ENCODE data around the gene PSMG4.

PSMG4 gene

DNA sequence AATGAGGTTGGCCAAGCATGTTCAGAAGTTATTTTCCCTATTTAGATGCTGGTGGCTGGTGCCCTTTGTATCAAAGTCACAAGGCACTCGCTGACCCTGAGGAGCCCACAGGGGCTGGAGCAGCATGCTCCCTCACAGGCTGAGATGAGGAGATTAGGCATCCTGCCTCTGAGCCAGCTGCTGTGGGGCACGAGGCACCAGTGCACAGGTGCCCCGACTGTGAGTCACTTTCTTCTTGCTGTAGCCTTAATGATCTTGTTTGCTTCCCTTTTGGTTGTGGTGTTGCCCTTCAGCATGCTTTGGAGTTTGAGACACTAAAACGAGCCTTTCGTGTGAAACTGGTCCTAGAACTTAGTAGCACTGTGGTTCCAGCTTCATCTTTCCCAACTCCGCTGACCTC lies 4.3 kb downstream of the PSMG4 start:
- no peak overlapping the region for H3K4me2 ChIP-seq (ENCODE audit: low read length)
- peaks cover 10% of the 10 kb centered on the region for H3K36me3 ChIP-seq (replicated peaks; ENCODE audit: low read depth, low read length)
- H2AFZ ChIP-seq (ENCODE audit: low read depth, low read length): no peak overlapping the region
- no peaks in the 10 kb centered on the region for H3K9me3 ChIP-seq (ENCODE audit: insufficient read depth, low read length)
- H3K27me3 ChIP-seq (ENCODE audit: low read depth, low read length): no peaks in the 10 kb centered on the region
- no peak for TF ChIP-seq CTCF (IDR thresholded peaks at IDR 0.05; ENCODE audit: low read depth, low read length)
- TF ChIP-seq EZH2phosphoT487 (IDR thresholded peaks at IDR 0.05; ENCODE audit: low read depth): no peak
- no peak overlapping the region for H3K4me3 ChIP-seq (ENCODE audit: low read length)
- H4K20me1 ChIP-seq (ENCODE audit: insufficient read depth, low read length): no peaks in the 10 kb centered on the region; the same call in 1 of the 2 replicates
- H3K4me1 ChIP-seq (ENCODE audit: low read length): peaks cover 10% of the 10 kb centered on the region
- H3K9ac ChIP-seq (ENCODE audit: low read length): no peak overlapping the region
- peaks cover 72% of the 10 kb centered on the region for H3K79me2 ChIP-seq (ENCODE audit: low read length)
- H3K27ac ChIP-seq (ENCODE audit: low read length): no peak overlapping the region

DNA sequence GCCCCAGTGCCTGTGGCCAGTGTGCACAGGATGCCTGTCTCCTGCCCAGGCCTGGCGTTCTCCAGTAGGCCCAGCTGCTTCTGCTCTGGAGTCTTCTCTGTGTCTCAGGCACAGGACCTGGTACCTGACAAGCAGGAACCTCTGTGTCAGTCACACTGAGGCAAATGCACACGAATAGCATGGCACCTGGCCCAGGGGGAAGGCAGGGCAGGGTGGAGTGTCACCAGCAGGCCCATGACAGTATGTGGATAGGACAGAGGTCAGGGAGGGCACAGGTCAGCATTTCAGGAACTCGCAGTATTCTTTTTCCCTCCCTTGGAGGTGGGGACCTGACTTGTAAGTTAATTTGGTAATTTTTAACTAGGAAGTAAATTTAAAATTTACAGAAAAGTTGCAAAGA lies 5.6 kb downstream of the PSMG4 start:
- Histone ChIP-seq H3K4me3 (ENCODE audit: low read length) (no peak overlapping the region), H2AFZ (ENCODE audit: low read depth, low read length) (no peak overlapping the region), H4K20me1 (ENCODE audit: insufficient read depth, low read length) (no peaks in the 10 kb centered on the region; the same call in 1 of the 2 replicates), H3K9ac (ENCODE audit: low read length) (no peak overlapping the region), H3K27ac (ENCODE audit: low read length) (no peak overlapping the region), H3K27me3 (ENCODE audit: low read depth, low read length) (no peaks in the 10 kb centered on the region), H3K79me2 (ENCODE audit: low read length) (peaks cover 66% of the 10 kb centered on the region), H3K4me1 (ENCODE audit: low read length) (peaks cover 10% of the 10 kb centered on the region), H3K9me3 (ENCODE audit: insufficient read depth, low read length) (no peaks in the 10 kb centered on the region), H3K4me2 (ENCODE audit: low read length) (no peak overlapping the region), H3K36me3 (replicated peaks; ENCODE audit: low read depth, low read length) (peaks cover 13% of the 10 kb centered on the region)
- TF ChIP-seq EZH2phosphoT487 (IDR thresholded peaks at IDR 0.05; ENCODE audit: low read depth): no peak
- no peak for TF ChIP-seq CTCF (IDR thresholded peaks at IDR 0.05; ENCODE audit: low read depth, low read length)

DNA sequence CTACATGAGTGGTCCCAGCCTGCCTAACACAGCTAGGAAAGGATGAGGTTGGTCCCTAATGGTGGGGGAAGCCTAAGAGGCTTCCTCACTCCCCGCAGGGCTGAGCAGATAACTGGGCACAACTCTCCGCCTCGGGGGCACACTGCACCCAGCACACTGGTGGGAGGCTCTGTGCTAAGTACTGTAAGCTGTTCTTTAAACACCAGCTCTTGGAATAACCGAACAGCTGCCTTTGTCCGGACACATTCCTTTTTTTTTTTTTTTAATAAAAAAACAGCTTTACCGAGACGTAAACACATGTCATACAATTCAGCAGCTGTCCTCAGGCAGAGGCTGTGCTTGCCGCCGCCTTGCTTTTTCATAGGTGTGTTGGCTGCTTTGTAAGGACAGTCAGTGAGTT lies 6.9 kb downstream of the PSMG4 start:
- H3K36me3 ChIP-seq (replicated peaks; ENCODE audit: low read depth, low read length): peaks cover 18% of the 10 kb centered on the region
- no peak overlapping the region for H3K4me2 ChIP-seq (ENCODE audit: low read length)
- H3K27me3 ChIP-seq (ENCODE audit: low read depth, low read length): no peaks in the 10 kb centered on the region
- H3K4me3 ChIP-seq (ENCODE audit: low read length): no peak overlapping the region
- H3K9me3 ChIP-seq (ENCODE audit: insufficient read depth, low read length): no peaks in the 10 kb centered on the region
- H3K27ac ChIP-seq (ENCODE audit: low read length): no peak overlapping the region
- H4K20me1 ChIP-seq (ENCODE audit: insufficient read depth, low read length): no peaks in the 10 kb centered on the region; the same call in 1 of the 2 replicates
- no peak overlapping the region for H2AFZ ChIP-seq (ENCODE audit: low read depth, low read length)
- TF ChIP-seq CTCF (IDR thresholded peaks at IDR 0.05; ENCODE audit: low read depth, low read length) (no peak), EZH2phosphoT487 (IDR thresholded peaks at IDR 0.05; ENCODE audit: low read depth) (no peak)
- no peak overlapping the region for H3K9ac ChIP-seq (ENCODE audit: low read length)
- H3K4me1 ChIP-seq (ENCODE audit: low read length): peaks cover 6% of the 10 kb centered on the region
- H3K79me2 ChIP-seq (ENCODE audit: low read length): peaks cover 53% of the 10 kb centered on the region

GRCh38 chr6:3266170-3266569 lies 7.4 kb downstream of the PSMG4 start:
- Histone ChIP-seq H3K4me2 (ENCODE audit: low read length) (no peak overlapping the region), H2AFZ (ENCODE audit: low read depth, low read length) (no peak overlapping the region), H3K36me3 (replicated peaks; ENCODE audit: low read depth, low read length) (peaks cover 21% of the 10 kb centered on the region), H3K4me3 (ENCODE audit: low read length) (no peak overlapping the region), H3K27ac (ENCODE audit: low read length) (no peak overlapping the region), H3K4me1 (ENCODE audit: low read length) (0 out of 2 replicates have a peak, but pooled peaks cover 2% of the 10 kb centered on the region), H4K20me1 (ENCODE audit: insufficient read depth, low read length) (no peaks in the 10 kb centered on the region), H3K79me2 (ENCODE audit: low read length) (peaks cover 48% of the 10 kb centered on the region), H3K27me3 (ENCODE audit: low read depth, low read length) (no peaks in the 10 kb centered on the region), H3K9ac (ENCODE audit: low read length) (no peak overlapping the region), H3K9me3 (ENCODE audit: insufficient read depth, low read length) (no peaks in the 10 kb centered on the region)
- TF ChIP-seq EZH2phosphoT487 (IDR thresholded peaks at IDR 0.05; ENCODE audit: low read depth): no peak
- no peak for TF ChIP-seq CTCF (IDR thresholded peaks at IDR 0.05; ENCODE audit: low read depth, low read length)

Measured in OCI-LY3 (cell line).